ENCODE measurements around the gene ABCG1.

DNA sequence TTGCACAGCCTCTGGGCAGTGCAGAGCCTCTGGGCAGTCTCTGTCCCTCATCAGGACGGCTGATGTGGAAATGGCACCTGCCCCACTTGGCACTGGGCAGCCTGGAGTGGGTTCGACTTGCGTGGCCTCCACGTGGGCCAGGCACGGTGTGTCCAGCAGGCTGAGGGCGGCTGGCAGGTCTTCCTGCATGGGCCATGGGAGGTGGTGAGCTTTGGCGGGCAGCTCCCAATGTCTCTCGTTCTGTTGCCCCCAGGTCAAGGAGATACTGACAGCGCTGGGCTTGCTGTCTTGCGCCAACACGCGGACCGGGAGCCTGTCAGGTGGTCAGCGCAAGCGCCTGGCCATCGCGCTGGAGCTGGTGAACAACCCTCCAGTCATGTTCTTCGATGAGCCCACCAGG, 63.1 kb downstream of the ABCG1 start:
- TF ChIP-seq, protein P1, sequence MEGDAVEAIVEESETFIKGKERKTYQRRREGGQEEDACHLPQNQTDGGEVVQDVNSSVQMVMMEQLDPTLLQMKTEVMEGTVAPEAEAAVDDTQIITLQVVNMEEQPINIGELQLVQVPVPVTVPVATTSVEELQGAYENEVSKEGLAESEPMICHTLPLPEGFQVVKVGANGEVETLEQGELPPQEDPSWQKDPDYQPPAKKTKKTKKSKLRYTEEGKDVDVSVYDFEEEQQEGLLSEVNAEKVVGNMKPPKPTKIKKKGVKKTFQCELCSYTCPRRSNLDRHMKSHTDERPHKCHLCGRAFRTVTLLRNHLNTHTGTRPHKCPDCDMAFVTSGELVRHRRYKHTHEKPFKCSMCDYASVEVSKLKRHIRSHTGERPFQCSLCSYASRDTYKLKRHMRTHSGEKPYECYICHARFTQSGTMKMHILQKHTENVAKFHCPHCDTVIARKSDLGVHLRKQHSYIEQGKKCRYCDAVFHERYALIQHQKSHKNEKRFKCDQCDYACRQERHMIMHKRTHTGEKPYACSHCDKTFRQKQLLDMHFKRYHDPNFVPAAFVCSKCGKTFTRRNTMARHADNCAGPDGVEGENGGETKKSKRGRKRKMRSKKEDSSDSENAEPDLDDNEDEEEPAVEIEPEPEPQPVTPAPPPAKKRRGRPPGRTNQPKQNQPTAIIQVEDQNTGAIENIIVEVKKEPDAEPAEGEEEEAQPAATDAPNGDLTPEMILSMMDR (conservative IDR thresholded peaks at IDR 0.05; ENCODE audit: low read depth in 2 of 2) = no peak
- TF ChIP-seq, protein P2, sequence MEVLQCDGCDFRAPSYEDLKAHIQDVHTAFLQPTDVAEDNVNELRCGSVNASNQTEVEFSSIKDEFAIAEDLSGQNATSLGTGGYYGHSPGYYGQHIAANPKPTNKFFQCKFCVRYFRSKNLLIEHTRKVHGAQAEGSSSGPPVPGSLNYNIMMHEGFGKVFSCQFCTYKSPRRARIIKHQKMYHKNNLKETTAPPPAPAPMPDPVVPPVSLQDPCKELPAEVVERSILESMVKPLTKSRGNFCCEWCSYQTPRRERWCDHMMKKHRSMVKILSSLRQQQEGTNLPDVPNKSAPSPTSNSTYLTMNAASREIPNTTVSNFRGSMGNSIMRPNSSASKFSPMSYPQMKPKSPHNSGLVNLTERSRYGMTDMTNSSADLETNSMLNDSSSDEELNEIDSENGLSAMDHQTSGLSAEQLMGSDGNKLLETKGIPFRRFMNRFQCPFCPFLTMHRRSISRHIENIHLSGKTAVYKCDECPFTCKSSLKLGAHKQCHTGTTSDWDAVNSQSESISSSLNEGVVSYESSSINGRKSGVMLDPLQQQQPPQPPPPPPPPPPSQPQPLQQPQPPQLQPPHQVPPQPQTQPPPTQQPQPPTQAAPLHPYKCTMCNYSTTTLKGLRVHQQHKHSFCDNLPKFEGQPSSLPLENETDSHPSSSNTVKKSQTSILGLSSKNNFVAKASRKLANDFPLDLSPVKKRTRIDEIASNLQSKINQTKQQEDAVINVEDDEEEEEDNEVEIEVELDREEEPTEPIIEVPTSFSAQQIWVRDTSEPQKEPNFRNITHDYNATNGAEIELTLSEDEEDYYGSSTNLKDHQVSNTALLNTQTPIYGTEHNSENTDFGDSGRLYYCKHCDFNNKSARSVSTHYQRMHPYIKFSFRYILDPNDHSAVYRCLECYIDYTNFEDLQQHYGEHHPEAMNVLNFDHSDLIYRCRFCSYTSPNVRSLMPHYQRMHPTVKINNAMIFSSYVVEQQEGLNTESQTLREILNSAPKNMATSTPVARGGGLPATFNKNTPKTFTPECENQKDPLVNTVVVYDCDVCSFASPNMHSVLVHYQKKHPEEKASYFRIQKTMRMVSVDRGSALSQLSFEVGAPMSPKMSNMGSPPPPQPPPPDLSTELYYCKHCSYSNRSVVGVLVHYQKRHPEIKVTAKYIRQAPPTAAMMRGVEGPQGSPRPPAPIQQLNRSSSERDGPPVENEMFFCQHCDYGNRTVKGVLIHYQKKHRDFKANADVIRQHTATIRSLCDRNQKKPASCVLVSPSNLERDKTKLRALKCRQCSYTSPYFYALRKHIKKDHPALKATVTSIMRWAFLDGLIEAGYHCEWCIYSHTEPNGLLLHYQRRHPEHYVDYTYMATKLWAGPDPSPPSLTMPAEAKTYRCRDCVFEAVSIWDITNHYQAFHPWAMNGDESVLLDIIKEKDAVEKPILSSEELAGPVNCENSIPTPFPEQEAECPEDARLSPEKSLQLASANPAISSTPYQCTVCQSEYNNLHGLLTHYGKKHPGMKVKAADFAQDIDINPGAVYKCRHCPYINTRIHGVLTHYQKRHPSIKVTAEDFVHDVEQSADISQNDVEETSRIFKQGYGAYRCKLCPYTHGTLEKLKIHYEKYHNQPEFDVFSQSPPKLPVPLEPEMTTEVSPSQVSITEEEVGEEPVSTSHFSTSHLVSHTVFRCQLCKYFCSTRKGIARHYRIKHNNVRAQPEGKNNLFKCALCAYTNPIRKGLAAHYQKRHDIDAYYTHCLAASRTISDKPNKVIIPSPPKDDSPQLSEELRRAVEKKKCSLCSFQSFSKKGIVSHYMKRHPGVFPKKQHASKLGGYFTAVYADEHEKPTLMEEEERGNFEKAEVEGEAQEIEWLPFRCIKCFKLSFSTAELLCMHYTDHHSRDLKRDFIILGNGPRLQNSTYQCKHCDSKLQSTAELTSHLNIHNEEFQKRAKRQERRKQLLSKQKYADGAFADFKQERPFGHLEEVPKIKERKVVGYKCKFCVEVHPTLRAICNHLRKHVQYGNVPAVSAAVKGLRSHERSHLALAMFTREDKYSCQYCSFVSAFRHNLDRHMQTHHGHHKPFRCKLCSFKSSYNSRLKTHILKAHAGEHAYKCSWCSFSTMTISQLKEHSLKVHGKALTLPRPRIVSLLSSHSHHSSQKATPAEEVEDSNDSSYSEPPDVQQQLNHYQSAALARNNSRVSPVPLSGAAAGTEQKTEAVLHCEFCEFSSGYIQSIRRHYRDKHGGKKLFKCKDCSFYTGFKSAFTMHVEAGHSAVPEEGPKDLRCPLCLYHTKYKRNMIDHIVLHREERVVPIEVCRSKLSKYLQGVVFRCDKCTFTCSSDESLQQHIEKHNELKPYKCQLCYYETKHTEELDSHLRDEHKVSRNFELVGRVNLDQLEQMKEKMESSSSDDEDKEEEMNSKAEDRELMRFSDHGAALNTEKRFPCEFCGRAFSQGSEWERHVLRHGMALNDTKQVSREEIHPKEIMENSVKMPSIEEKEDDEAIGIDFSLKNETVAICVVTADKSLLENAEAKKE (CRISPR knock-in tag; IDR thresholded peaks at IDR 0.05) = no peak
- TF ChIP-seq POLR2AphosphoS5 (IDR thresholded peaks at IDR 0.05; ENCODE audit: low read depth) (no peak), JUNB (IDR thresholded peaks at IDR 0.05; ENCODE audit: unreplicated experiment) (no peak), EZH2 (IDR thresholded peaks at IDR 0.05; ENCODE audit: low read depth, unreplicated experiment) (no peak), CREB1 (CRISPR knock-in tag; IDR thresholded peaks at IDR 0.05; ENCODE audit: low read depth) (no peak), EZH2phosphoT487 (IDR thresholded peaks at IDR 0.05; ENCODE audit: unreplicated experiment) (no peak), ZNF331 (CRISPR knock-in tag; IDR thresholded peaks at IDR 0.05; ENCODE audit: low read depth) (no peak)
- TF ChIP-seq, protein P3, sequence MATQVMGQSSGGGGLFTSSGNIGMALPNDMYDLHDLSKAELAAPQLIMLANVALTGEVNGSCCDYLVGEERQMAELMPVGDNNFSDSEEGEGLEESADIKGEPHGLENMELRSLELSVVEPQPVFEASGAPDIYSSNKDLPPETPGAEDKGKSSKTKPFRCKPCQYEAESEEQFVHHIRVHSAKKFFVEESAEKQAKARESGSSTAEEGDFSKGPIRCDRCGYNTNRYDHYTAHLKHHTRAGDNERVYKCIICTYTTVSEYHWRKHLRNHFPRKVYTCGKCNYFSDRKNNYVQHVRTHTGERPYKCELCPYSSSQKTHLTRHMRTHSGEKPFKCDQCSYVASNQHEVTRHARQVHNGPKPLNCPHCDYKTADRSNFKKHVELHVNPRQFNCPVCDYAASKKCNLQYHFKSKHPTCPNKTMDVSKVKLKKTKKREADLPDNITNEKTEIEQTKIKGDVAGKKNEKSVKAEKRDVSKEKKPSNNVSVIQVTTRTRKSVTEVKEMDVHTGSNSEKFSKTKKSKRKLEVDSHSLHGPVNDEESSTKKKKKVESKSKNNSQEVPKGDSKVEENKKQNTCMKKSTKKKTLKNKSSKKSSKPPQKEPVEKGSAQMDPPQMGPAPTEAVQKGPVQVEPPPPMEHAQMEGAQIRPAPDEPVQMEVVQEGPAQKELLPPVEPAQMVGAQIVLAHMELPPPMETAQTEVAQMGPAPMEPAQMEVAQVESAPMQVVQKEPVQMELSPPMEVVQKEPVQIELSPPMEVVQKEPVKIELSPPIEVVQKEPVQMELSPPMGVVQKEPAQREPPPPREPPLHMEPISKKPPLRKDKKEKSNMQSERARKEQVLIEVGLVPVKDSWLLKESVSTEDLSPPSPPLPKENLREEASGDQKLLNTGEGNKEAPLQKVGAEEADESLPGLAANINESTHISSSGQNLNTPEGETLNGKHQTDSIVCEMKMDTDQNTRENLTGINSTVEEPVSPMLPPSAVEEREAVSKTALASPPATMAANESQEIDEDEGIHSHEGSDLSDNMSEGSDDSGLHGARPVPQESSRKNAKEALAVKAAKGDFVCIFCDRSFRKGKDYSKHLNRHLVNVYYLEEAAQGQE (IDR thresholded peaks at IDR 0.05; ENCODE audit: unreplicated experiment) = no peak

Data from GM23338 (cell line).